IMR-90 (cell line): ENCODE data around the gene PCDHGB3. TPM values are rescaled to one million over a fixed set of nuclear protein-coding genes. Genes with fewer than 3 reads are reported as not detected.

Experiments used
- ATAC-seq: fragments of 200-7000 bp; cut with Tn5 transposase; 2 replicates; pipeline ENCODE4 v1.9.1; 2020; ENCODE audit warnings: low read depth, mild to moderate bottlenecking, moderate library complexity
- BruUV-seq: library from RNA; stranded (reverse); fragments of 400-500 nt; replicated peaks from 2 replicates; lab custom pipeline; 2021; lab: Mats Ljungman, UMichigan
- CTCF ChIA-PET: fragments of 300-600 bp; formaldehyde crosslinking; extraction: SDS; loops from one replicate; lab custom pipeline; 2021; ENCODE audit warnings: antibody characterized with exemption; lab: Yijun Ruan, JAX
- POLR2A ChIA-PET: fragments of 300-600 bp; sonication (Branson Sonifier 250); formaldehyde crosslinking; loops from one replicate; lab custom pipeline; 2022; ENCODE audit warnings: antibody characterized with exemption; ENCODE audit not compliant: unreplicated experiment; lab: Charles Lee
- DNase-seq: peaks from one replicate; pipeline ENCODE4 v3.0.0; 2013
- H2AFZ ChIP-seq: replicated peaks from 2 replicates; pipeline ENCODE3; 2013; ENCODE audit warnings: low read length, mild to moderate bottlenecking; ENCODE audit not compliant: poor library complexity
- H2AK5ac ChIP-seq: 2 replicates; pipeline ENCODE4 v1.6.1; 2013; ENCODE audit warnings: low read depth, low read length, inconsistent platforms
- H2AK9ac ChIP-seq: replicated peaks from 2 replicates; pipeline ENCODE3; 2013; ENCODE audit warnings: mild to moderate bottlenecking, low read depth, low read length, moderate library complexity; ENCODE audit not compliant: poor library complexity
- H2BK120ac ChIP-seq: 2 replicates; pipeline ENCODE4 v1.6.1; 2013; ENCODE audit warnings: low read depth, low read length, inconsistent platforms
- H2BK15ac ChIP-seq: 3 replicates; pipeline ENCODE4 v1.6.1; 2013; ENCODE audit warnings: low read depth, low read length, inconsistent platforms
- H2BK20ac ChIP-seq: 2 replicates; pipeline ENCODE4 v1.6.1; 2013; ENCODE audit warnings: low read depth, mild to moderate bottlenecking, inconsistent platforms, low read length, moderate library complexity
- H2BK5ac ChIP-seq: 2 replicates; pipeline ENCODE4 v1.6.1; 2013; ENCODE audit warnings: mild to moderate bottlenecking, low read depth, low read length, inconsistent platforms; ENCODE audit not compliant: poor library complexity, severe bottlenecking
- H3K14ac ChIP-seq: replicated peaks from 2 replicates; pipeline ENCODE4 v1.6.1; 2013; ENCODE audit warnings: low read depth, low read length, inconsistent platforms
- H3K18ac ChIP-seq: 2 replicates; pipeline ENCODE4 v1.6.1; 2013; ENCODE audit warnings: low read depth, low read length, control low read depth
- H3K23ac ChIP-seq: 2 replicates; pipeline ENCODE4 v1.6.1; 2013; ENCODE audit warnings: low read depth, low read length, inconsistent platforms
- H3K27ac ChIP-seq: 2 replicates; pipeline ENCODE4 v1.5.1; 2013; ENCODE audit warnings: mild to moderate bottlenecking, control low read depth, low read length; ENCODE audit not compliant: insufficient read depth
- H3K27me3 ChIP-seq: 2 replicates; pipeline ENCODE4 v1.6.1; 2013; ENCODE audit warnings: low read length; ENCODE audit not compliant: control insufficient read depth, insufficient read depth
- H3K36me3 ChIP-seq: 2 replicates; pipeline ENCODE4 v1.6.1; 2013; ENCODE audit warnings: low read length, mixed read lengths; ENCODE audit not compliant: control insufficient read depth, insufficient read depth
- H3K4ac ChIP-seq: 2 replicates; pipeline ENCODE4 v1.6.1; 2013; ENCODE audit warnings: low read depth, low read length, inconsistent platforms
- H3K4me1 ChIP-seq: 2 replicates; pipeline ENCODE4 v1.6.1; 2013; ENCODE audit warnings: low read length, mixed read lengths; ENCODE audit not compliant: control insufficient read depth, insufficient read depth
- H3K4me2 ChIP-seq: 2 replicates; pipeline ENCODE4 v1.6.1; 2013; ENCODE audit warnings: low read depth, mild to moderate bottlenecking, control low read depth, low read length, moderate library complexity
- H3K4me3 ChIP-seq: 2 replicates; pipeline ENCODE4 v1.5.1; 2013; ENCODE audit warnings: low read depth, mild to moderate bottlenecking, control low read depth, low read length, moderate library complexity; ENCODE audit not compliant: insufficient read depth
- H3K56ac ChIP-seq: 2 replicates; pipeline ENCODE4 v1.6.1; 2013; ENCODE audit warnings: low read length, inconsistent platforms; ENCODE audit not compliant: insufficient read depth; ENCODE audit errors: extremely low read depth
- H3K79me1 ChIP-seq, 2 experiments: 2 replicates each; pipeline ENCODE4 v1.6.1; 2013; ENCODE audit warnings: low read length in 2 of 2, inconsistent platforms in 1 of 2, low read depth in 1 of 2
- H3K9ac ChIP-seq: 2 replicates; pipeline ENCODE4 v1.6.1; 2013; ENCODE audit warnings: low read depth, low read length, control low read depth
- H3K9me1 ChIP-seq: 2 replicates; pipeline ENCODE4 v1.6.1; 2013; ENCODE audit warnings: low read length, inconsistent platforms; ENCODE audit not compliant: insufficient read depth
- H3K9me3 ChIP-seq: 2 replicates; pipeline ENCODE4 v1.6.1; 2013; ENCODE audit warnings: low read length; ENCODE audit not compliant: control insufficient read depth, insufficient read depth
- H4K20me1 ChIP-seq: 2 replicates; pipeline ENCODE4 v1.6.1; 2013; ENCODE audit warnings: low read length, inconsistent platforms; ENCODE audit not compliant: insufficient read depth
- H4K5ac ChIP-seq: 2 replicates; pipeline ENCODE4 v1.6.1; 2013; ENCODE audit warnings: mild to moderate bottlenecking, low read depth, low read length, control low read depth
- H4K8ac ChIP-seq, 2 experiments: 2 replicates each; pipeline ENCODE4 v1.6.1; 2013; ENCODE audit warnings: low read depth in 2 of 2, low read length in 2 of 2, control low read depth in 1 of 2, inconsistent platforms in 1 of 2
- H4K91ac ChIP-seq: 2 replicates; pipeline ENCODE4 v1.6.1; 2013; ENCODE audit warnings: low read depth, low read length, inconsistent platforms; ENCODE audit not compliant: insufficient read depth
- BHLHE40 ChIP-seq: fragments of 150-350 bp; IDR thresholded peaks from 2 replicates; pipeline ENCODE4 v1.6.1; 2016; ENCODE audit warnings: mild to moderate bottlenecking, low read depth, low read length
- CEBPB ChIP-seq: IDR thresholded peaks from 2 replicates; pipeline ENCODE4 v1.6.1; 2012; ENCODE audit warnings: low read depth, low read length, improper control_type of control experiment
- CHD1 ChIP-seq: IDR thresholded peaks from 2 replicates; pipeline ENCODE4 v1.6.1; 2012; ENCODE audit warnings: low read depth, low read length, improper control_type of control experiment
- FOS ChIP-seq: fragments of 150-350 bp; IDR thresholded peaks from 2 replicates; pipeline ENCODE4 v1.6.1; 2016; ENCODE audit warnings: low read depth, low read length
- MAFK ChIP-seq: IDR thresholded peaks from 2 replicates; pipeline ENCODE4 v1.6.1; 2012; ENCODE audit warnings: low read depth, low read length, improper control_type of control experiment
- MAZ ChIP-seq: IDR thresholded peaks from 2 replicates; pipeline ENCODE4 v1.6.1; 2012; ENCODE audit warnings: low read depth, mild to moderate bottlenecking, low read length, improper control_type of control experiment, moderate library complexity, borderline replicate concordance
- NFE2L2 ChIP-seq: fragments of 150-350 bp; IDR thresholded peaks from 2 replicates; pipeline ENCODE4 v1.6.1; 2016; ENCODE audit warnings: low read depth, mild to moderate bottlenecking, low read length
- POLR2A ChIP-seq: IDR thresholded peaks from 2 replicates; pipeline ENCODE4 v1.6.1; 2012; ENCODE audit warnings: mild to moderate bottlenecking, low read depth, low read length
- RAD21 ChIP-seq: IDR thresholded peaks from 2 replicates; pipeline ENCODE4 v1.6.1; 2012; ENCODE audit warnings: low read length, improper control_type of control experiment
- RCOR1 ChIP-seq: IDR thresholded peaks from 2 replicates; pipeline ENCODE4 v1.6.1; 2012; ENCODE audit warnings: mild to moderate bottlenecking, low read length, improper control_type of control experiment; ENCODE audit not compliant: insufficient replicate concordance
- RFX5 ChIP-seq: IDR thresholded peaks from 2 replicates; pipeline ENCODE4 v1.8.0; 2012; ENCODE audit warnings: low read depth, mild to moderate bottlenecking, low read length, moderate library complexity
- SMC3 ChIP-seq: fragments of 150-350 bp; IDR thresholded peaks from 2 replicates; pipeline ENCODE4 v1.6.1; 2016; ENCODE audit warnings: low read depth, mild to moderate bottlenecking, antibody characterized with exemption, low read length, moderate library complexity
- WGBS, 2 experiments: methylation state at CpG; one replicate each; pipeline versions ENCODE4 v1.1.5 to v1.1.7; 2013; ENCODE audit warnings: missing lambda C conversion rate in 2 of 2; ENCODE audit not compliant: insufficient read length in 1 of 2; ENCODE audit errors: extremely low coverage in 2 of 2; 5-methylcytosine and 5-hydroxymethylcytosine counted together
- dilution Hi-C: fragments of 300-500 bp; cut with HindIII; formaldehyde crosslinking; loops from one replicate; pipeline ENCODE4 v1.14.3; 2018; ENCODE audit warnings: low sequenced_read_pairs; ENCODE audit not compliant: unreplicated experiment
- in situ Hi-C: fragments of 300-500 bp; cut with MboI; formaldehyde crosslinking; loops from 3 replicates; pipeline ENCODE4 v1.14.3; 2019; ENCODE audit warnings: low sequenced_read_pairs, inconsistent platforms, mixed read lengths
- intact Hi-C: fragments of 100-400 bp; cut with micrococcal nuclease; formaldehyde crosslinking; loops from 2 replicates; pipeline ENCODE4 v1.10.0; 2022
- polyA plus RNA-seq, 3 experiments: library from polyadenylated mRNA; depleted of rRNA; stranded (reverse); fragments of >200 nt; gene quantifications; 2 replicates each; pipeline ENCODE4 v1.2.3, GENCODE V29; 2012; ENCODE audit warnings: low replicate concordance in 1 of 3
- total RNA-seq: library from RNA; depleted of rRNA; stranded (reverse); fragments of >200 nt; gene quantifications from 2 replicates; pipeline ENCODE4 v1.2.3, GENCODE V29; 2012
- TF ChIP-seq, protein P1 (sequence below): fragments of 150-350 bp; IDR thresholded peaks from 2 replicates; pipeline ENCODE4 v1.6.1; 2016; ENCODE audit warnings: low read depth, mild to moderate bottlenecking, low read length, moderate library complexity, borderline replicate concordance
- TF ChIP-seq, protein P2 (sequence below): conservative IDR thresholded peaks from 2 replicates; pipeline ENCODE4 v1.5.1; 2012; ENCODE audit warnings: mild to moderate bottlenecking, low read depth, low read length, improper control_type of control experiment
- TF ChIP-seq, protein P3 (sequence below): fragments of 150-350 bp; IDR thresholded peaks from 2 replicates; pipeline ENCODE4 v1.6.1; 2017; ENCODE audit warnings: mild to moderate bottlenecking, antibody characterized with exemption, low read length, low read depth

Gene PCDHGB3
- total and polyA plus RNA-seq, 2 of the 4 experiments (the other 2 are of a cell fraction): 3.4 to 5.9 TPM

DNA sequence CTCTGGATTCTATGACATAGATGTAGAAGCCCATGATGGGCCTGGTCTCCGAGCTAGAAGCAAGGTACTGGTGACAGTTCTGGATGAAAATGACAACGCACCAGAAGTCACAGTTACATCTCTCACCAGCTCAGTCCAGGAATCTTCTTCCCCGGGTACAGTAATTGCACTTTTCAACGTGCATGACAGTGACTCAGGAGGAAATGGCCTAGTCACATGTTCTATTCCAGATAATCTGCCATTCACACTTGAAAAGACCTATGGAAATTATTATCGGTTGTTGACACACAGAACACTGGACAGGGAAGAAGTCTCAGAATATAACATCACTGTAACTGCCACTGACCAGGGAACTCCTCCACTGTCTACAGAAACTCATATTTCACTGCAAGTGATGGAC lies 13.9 kb upstream of the PCDHGB3 start:
- H3K23ac ChIP-seq: no peak overlapping the region
- peaks cover 60% of the 10 kb centered on the region for H3K9me3 ChIP-seq
- H3K4me1 ChIP-seq: no peaks in the 10 kb centered on the region
- no peak overlapping the region for H2AFZ ChIP-seq
- no peak overlapping the region for H4K91ac ChIP-seq
- no peak overlapping the region for H2BK20ac ChIP-seq
- intact Hi-C loops: no loop called here
- H2AK5ac ChIP-seq: no peak overlapping the region
- H4K8ac ChIP-seq: no peak overlapping the region
- peaks cover 3% of the 10 kb centered on the region; the same call in 1 of the 2 replicates for H3K36me3 ChIP-seq
- H4K5ac ChIP-seq: no peak overlapping the region
- H3K18ac ChIP-seq: no peak overlapping the region
- H2BK15ac ChIP-seq: no peak overlapping the region
- H3K9me1 ChIP-seq: no peaks in the 10 kb centered on the region
- ChIA-PET POLR2A (no interaction called here), CTCF (no interaction called here)
- no peak overlapping the region for H3K4me3 ChIP-seq
- no peak overlapping the region for H3K4me2 ChIP-seq
- dilution Hi-C loops: no loop called here
- TF ChIP-seq FOS (no peak), RAD21 (no peak), NFE2L2 (no peak), POLR2A (no peak), MAZ (no peak), CEBPB (no peak), BHLHE40 (no peak), MAFK (no peak), RCOR1 (no peak), RFX5 (no peak), SMC3 (no peak), CHD1 (no peak)
- TF ChIP-seq, protein P1, sequence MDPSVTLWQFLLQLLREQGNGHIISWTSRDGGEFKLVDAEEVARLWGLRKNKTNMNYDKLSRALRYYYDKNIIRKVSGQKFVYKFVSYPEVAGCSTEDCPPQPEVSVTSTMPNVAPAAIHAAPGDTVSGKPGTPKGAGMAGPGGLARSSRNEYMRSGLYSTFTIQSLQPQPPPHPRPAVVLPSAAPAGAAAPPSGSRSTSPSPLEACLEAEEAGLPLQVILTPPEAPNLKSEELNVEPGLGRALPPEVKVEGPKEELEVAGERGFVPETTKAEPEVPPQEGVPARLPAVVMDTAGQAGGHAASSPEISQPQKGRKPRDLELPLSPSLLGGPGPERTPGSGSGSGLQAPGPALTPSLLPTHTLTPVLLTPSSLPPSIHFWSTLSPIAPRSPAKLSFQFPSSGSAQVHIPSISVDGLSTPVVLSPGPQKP: no peak
- TF ChIP-seq, protein P2, sequence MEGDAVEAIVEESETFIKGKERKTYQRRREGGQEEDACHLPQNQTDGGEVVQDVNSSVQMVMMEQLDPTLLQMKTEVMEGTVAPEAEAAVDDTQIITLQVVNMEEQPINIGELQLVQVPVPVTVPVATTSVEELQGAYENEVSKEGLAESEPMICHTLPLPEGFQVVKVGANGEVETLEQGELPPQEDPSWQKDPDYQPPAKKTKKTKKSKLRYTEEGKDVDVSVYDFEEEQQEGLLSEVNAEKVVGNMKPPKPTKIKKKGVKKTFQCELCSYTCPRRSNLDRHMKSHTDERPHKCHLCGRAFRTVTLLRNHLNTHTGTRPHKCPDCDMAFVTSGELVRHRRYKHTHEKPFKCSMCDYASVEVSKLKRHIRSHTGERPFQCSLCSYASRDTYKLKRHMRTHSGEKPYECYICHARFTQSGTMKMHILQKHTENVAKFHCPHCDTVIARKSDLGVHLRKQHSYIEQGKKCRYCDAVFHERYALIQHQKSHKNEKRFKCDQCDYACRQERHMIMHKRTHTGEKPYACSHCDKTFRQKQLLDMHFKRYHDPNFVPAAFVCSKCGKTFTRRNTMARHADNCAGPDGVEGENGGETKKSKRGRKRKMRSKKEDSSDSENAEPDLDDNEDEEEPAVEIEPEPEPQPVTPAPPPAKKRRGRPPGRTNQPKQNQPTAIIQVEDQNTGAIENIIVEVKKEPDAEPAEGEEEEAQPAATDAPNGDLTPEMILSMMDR: no peak
- TF ChIP-seq, protein P3, sequence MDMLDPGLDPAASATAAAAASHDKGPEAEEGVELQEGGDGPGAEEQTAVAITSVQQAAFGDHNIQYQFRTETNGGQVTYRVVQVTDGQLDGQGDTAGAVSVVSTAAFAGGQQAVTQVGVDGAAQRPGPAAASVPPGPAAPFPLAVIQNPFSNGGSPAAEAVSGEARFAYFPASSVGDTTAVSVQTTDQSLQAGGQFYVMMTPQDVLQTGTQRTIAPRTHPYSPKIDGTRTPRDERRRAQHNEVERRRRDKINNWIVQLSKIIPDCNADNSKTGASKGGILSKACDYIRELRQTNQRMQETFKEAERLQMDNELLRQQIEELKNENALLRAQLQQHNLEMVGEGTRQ: no peak
- H2AK9ac ChIP-seq: no peak overlapping the region
- no peak overlapping the region for H3K27ac ChIP-seq
- H2BK5ac ChIP-seq: no peak overlapping the region
- TSS peak; percentile 8 for BruUV-seq
- no peaks in the 10 kb centered on the region for H3K79me1 ChIP-seq
- H2BK120ac ChIP-seq: no peak overlapping the region
- H3K4ac ChIP-seq: no peak overlapping the region
- ATAC-seq (no peak), DNase-seq (no peak)
- H3K27me3 ChIP-seq: no peaks in the 10 kb centered on the region
- H3K56ac ChIP-seq: no peak overlapping the region
- in situ Hi-C loops: no loop called here
- no peak overlapping the region for H3K9ac ChIP-seq
- no peaks in the 10 kb centered on the region for H4K20me1 ChIP-seq
- H3K14ac ChIP-seq: no peak overlapping the region
- no CpG with 5 or more reads among the region's 5 CpGs for WGBS, 2 experiments
